NCI-H2171 treated with DMSO at 0.1 percent for 48 hours (cell line): ENCODE measurements around the gene SPTBN5.

Experiments used
- DNase-seq: peaks from one replicate; lab custom pipeline; 2025; lab: John Stamatoyannopoulos, UW

Gene SPTBN5

GRCh38 chr15:41893422-41894250 is at the start of gene SPTBN5:
Gene SPTBN5, minus strand, starts transcription at chr15:41894053. Its CDS starts 556 bp downstream, at chr15:41893497.
- no peak for DNase-seq

GRCh38 chr15:41942886-41943285 is 49.0 kb upstream of the SPTBN5 start:
- no peak for DNase-seq

- DNase-seq = peak; percentile 17
Observed at GRCh38 chr15:41941644-41942415, 48.0 kb upstream of the SPTBN5 start.

DNA sequence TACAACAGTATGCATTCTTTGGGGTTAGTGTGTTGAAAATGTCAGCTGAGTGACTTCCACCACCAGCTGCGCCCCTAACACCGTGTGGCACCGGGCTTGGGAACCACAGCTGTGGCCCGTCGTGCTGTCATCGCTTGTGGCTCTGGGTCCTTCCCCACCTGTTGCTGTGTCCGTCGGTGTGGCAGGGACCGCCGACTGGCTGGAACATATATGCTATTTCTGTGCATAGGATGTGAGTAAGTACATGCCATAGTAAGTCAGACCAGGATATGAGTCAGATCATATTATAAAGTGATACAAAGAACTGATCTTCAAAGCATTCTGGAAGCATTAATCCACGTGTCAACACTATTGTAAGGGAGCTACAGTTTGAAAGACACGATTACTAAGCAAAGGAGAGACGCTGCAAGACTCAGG is 46.6 kb upstream of the SPTBN5 start:
- DNase-seq = no peak

- no peak for DNase-seq
Observed at GRCh38 chr15:41939986-41940385, 46.1 kb upstream of the SPTBN5 start.

DNA sequence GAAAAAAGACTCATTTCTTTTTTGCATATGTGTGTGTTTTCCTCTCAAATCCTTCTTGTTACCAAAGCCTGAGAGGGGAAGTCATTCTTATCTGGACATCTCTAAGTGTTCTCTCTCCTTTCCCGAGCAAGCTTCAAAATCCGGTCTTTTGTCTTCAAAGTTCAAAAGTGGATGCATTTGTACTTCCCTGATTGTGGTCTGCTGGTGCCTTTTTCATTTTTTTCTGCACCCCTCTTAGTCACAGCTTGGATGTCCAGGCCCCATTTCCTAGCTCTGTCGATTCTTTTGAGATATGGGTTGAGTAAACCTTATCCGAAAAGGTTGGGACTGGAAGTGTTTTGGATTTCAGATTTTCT is 43.7 kb upstream of the SPTBN5 start:
- DNase-seq = no peak

DNA sequence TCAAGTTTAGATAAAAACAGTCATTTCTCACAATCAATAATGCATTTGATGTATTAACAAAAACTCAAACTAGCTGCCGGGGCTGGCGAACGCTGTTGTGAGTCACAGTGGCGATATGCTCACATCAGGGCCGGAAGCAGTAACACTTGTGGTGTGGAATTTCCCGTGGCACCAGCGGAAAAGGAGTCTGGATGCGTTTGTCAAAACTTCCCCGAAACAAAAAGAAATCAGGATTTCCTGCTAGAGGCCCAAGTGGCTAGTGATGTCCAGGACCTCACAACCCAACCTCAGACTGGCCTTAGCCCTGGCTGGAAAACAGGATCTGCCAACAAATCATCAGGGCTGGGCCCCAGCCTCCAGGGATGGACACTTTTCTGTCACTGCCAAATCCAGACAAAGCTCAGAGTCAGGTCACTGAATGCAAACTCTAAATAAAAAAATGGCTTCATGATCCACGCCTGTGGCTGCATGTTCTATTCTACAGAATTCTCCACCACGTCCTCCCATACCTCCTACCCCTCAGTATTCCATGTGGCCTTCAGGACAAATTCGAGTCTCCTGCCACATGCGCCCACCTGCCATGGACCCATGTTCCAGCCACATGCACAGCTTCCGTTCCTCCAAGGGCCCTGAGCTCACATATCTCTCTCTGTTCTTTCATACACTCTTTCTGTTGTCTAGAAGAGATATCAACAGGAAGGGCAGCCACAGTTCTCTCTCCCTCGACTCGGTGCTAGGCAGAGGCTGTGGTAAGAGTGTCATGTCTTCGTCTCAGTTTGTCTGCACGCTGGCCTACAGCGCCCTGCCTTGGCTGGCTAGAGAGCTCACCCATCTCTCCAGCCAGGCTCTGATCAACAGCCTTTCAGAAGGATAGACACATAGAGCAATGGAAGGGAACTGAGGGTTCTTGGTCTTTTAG is 43.1 kb upstream of the SPTBN5 start:
- no peak for DNase-seq

DNA sequence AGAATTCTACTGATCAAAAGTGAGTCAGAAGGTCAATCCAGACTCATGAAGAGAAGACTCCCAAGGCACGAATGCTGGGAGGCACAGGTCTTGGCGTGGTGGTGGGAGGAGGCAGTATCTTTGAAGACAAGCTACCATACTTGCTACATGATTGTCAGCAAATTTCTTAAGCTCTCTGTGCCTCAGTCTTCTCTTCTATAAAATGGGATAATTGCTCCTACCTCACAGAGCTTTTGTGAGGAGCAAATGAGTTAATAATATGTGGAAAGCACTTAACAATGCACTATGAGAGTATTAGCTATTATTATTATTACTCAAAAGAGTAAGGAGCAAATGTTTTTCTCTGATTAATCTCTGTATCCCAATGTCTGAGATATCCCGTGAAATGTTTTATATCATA is 42.3 kb upstream of the SPTBN5 start:
- DNase-seq = no peak

- peak; percentile 4 for DNase-seq
Observed at GRCh38 chr15:41935566-41936020, 41.7 kb upstream of the SPTBN5 start.

DNA sequence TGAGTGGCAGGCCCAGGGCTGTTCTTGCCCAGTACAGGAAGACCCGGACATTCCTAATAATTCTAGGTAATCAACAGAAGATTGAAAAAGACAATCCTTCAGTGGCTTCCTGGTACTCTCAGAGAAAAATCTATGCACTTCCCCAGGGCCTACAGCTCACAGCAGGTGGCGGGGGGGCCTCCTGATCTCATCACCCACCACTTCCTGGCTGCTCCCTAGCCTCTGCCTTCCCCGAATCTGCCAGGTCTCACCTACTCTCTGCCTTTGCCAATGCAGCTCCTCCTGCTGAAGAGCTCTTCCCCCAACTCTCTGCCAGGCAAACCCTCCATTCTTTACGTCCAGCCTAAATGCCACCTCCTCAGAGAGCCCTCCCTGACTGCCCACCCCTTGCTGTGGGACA is 41.0 kb upstream of the SPTBN5 start:
- no peak for DNase-seq

DNA sequence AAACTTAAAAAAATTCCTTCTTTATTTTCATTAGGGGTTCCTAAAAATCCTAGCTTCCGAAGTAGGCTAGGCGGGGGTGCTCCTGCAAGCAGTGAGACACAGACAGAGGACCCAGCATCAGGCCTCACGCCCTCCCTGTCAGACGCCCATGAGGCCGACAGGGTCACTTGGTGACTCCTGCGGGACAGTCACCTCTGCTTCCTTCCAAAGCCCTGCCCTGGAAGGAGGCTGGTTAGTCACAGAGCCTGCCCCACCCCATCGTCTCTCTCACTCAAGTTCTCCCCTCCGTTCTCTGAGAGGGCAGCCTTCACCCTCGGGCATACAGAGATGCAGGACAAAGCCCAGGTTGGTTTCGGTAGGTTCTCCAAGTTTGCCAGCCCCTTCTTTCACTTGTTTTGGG is 39.9 kb upstream of the SPTBN5 start:
- no peak for DNase-seq

- no peak for DNase-seq
Observed at GRCh38 chr15:41933326-41933725, 39.5 kb upstream of the SPTBN5 start.

DNA sequence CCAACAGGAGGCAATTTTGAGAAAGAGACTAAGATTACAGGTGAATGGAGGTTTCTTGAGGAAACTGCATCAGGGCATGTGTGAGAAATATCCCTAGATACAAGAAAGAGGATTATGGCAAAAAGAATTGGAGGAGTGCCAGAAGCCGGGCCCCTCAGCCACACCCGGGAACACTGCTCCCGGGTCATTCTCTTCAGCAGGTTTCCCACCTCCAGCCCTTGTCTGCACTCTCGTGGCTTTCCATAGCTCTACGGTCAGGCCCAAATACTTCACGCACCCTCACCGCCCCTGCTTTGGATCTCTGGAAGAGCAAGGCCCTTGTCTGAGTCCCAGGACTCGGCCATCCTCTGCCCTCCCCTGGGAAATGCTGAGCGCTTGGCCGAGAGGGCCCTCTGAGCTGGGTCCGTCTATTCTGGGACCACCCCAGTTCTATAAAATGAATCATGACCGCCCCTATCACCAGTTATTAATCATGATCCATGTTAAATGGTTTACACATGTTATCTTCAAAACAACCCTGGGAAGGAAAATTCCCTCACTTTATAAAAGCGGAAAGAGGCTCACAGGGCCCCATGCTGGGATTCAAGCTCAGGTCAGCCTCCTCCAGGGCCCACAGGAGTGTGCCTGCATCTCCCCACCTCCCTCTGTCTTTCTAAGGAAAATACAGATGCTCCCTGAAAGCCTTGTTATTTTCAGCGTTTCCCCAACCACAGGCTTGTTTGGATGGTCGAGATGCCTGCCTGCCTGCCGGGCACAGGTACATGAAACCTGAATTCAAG is 38.8 kb upstream of the SPTBN5 start:
- DNase-seq = no peak

- no peak for DNase-seq
Observed at GRCh38 chr15:41932101-41932500, 38.2 kb upstream of the SPTBN5 start.

GRCh38 chr15:41930867-41931222 is 37.0 kb upstream of the SPTBN5 start:
- no peak for DNase-seq

DNA sequence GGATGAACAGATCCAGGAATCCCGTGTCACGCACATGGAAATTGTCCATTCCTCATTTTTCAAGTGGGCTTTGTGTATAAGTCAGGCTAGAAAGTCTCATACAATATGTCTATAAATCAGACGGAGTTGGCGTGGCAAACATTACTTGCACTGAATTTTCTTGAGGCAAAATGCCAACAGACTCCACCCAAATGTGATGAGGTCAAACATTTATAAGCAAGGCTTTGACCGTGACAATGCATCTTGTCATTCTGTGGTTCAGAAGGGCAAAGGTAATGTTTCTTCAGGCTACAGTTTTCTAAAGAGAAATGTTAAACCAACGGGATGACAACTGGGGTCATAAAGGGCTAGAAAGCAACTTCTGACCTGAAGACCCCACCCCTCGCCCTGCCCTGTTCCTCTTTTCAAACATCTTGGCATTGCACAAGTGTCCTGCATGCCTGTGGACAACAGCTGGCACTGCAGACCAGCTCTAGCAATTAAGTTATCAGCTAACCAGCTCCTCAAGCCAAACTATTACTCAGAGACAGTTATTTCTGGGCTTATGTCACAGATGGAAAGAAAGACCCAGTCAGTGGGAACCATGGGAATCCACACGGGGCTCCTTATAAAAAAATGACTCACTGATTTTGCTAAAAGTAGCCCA is 36.5 kb upstream of the SPTBN5 start:
- DNase-seq = no peak

GRCh38 chr15:41928637-41929620 is 35.1 kb upstream of the SPTBN5 start:
- DNase-seq = peak; percentile 73

DNA sequence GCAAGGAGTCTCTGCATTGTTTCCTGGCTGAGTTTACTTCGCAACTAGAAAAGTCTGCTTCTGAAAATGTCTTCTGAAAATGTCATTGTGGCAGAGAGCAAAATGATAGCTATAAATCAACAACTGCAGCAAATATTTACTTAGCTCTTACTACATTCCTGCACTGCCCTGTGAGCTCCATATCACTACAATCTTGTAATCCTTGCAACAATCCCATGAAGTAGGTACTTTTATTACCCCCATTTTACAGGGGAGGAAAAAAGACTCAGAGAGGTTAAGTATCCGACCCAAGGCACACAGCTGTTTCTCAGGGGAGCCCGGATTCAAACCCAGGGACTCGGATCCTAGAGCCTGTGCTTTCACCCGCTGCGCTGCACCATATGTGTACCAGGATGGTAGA is 34.2 kb upstream of the SPTBN5 start:
- DNase-seq = no peak

- DNase-seq = no peak
Observed at GRCh38 chr15:41927536-41927935, 33.7 kb upstream of the SPTBN5 start.
